ENCODE measurements around the gene ERI3.

DNA sequence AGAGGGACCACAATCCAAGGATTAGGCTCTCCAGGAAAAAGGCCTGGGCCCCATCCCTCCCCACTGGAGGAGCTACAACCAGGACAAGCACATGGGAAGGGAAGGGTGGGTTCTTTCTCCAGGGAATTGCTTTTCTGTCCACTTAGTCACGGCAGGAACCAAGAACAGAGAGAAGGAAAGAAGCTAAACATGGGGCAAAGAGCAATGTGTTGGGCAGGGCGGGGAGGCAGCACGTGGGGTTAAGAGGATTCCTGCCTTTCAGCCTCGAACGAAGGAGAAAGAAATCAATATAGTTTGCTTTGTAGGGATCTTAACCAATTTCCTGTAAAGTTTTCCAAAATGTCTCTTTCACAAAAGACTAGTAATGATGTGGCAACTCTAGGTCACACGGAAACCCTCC is 21.7 kb downstream of the ERI3 start:
- TF ChIP-seq POLR2A (IDR thresholded peaks at IDR 0.05; ENCODE audit: low read length): no peak
- TF ChIP-seq GATA1 (IDR thresholded peaks at IDR 0.05; ENCODE audit: low read depth, low read length): no peak
